Activated effector memory CD4-positive, alpha-beta T cell treated with Interleukin-2 at 50 U/mL for 16 hours (primary cell): Measurements from ENCODE around the gene ERGIC2.

Experiments
- DNase-seq: peaks from one replicate; pipeline ENCODE4 v3.0.0-alpha.2; 2020

Gene ERGIC2

DNA sequence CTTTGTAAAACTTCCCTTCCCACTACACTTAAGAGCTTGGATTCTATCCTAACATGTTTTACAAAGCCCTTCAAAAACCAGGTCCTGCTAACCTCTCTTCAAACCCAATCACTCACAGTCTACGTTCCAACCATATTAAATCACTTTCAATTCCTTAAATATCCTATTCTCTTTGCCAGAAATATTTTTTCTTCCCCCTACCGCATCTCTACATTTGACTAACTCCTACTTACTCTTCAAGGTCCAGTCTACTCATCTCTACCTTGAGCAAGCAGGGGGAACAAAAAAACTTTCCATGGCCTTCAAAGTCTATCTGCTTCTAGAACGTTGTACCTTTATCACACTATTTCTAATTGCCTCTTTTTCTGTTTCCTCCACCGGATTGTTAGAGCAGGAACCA is 6.1 kb downstream of the ERGIC2 start:
- no peak for DNase-seq

DNA sequence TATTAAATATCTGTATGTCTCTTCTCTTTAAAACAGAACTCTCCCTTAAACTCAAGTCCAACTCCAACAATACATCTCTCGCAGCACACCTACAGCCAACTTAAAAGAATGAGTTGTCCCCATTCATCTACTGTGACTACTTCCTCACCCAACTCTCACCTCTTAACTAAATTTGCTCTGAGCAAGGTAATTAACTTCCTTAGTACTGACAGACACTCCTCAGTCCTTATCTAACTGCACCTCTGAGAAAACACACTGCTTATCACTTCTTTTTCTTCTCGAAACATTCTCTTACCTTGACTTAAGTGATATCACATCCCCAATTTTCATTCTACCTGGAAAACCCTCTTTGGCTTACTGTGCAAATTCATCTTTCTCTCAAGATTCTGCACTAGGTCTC is 7.0 kb downstream of the ERGIC2 start:
- no peak for DNase-seq

DNA sequence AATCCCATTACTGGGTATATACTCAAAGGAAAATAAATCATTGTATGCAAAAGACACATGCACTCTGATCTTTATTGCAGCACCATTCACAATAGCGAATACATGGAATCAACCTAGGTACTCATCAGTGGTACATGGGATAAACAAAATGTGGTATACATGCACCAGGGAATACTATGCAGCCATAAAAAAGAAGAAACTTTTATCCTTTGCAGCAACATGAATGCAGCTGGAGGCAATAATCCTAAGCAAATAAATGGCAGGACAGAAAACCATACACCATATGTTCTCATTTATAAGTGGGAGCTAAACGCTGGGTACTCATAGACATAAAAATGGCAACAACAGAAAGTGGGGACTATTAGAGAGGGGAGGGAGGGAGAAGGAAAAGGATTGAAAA is 15.9 kb downstream of the ERGIC2 start:
- DNase-seq = no peak

DNA sequence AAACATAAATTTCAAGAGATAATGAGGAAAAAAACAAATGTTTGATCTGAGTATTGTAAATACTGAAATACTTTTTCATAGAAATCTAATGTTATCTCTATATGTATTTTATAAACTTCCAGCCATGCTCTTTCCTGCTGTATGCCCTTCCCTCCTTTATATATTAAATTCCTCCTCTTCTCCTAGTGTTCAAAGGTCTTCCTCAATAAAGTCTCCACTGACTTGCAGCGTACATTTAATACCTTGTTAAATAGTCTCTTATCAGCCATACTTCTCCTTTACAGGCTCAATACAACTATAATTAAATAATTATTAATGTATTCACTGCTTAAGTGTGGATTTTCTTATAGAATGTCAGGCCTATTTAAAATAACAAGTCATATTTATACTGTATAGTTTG is 26.0 kb downstream of the ERGIC2 start:
- no peak for DNase-seq

DNA sequence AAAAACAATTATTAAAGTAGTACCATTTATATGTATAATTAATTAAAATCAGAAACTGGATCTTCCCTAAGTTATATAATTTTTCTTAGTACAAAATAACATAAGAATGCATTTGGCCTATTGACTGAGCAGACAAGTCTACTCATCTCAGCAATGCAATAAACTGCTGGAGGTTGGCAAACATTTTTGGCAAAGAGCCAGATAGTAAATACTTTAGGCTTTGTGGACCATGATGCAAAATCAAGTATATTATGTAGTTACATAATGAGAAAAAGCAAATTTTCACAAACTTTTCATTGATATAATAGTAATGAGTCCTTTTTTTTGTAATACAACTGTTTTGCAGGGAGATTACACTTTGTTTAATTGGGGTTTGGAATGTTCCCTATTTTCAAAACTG is 30.9 kb downstream of the ERGIC2 start:
- DNase-seq = no peak

GRCh38 chr12:29346769-29347421 is 34.1 kb downstream of the ERGIC2 start:
- DNase-seq = no peak

- DNase-seq = no peak
Measured at GRCh38 chr12:29343022-29343799, 37.8 kb downstream of the ERGIC2 start.

DNA sequence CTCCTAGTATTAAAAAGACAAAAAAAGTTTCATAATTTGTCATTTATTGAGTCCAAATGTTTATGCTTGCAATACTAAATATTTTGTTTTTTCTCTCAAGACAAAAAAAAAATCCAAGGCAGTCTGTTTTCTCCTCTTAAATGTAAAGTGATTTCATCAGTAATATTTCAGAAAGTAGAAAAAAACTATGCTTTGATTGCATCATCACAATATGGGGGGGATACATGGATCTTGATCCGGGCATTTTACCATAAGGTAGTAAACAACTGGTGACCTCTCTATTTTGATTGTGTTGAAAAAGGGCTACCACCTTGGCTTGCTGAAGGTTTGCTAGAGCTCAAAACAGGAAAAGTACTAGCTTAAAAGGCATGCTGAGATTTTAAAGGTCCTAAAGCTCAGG is 43.6 kb downstream of the ERGIC2 start:
- no peak for DNase-seq

GRCh38 chr12:29334937-29335336 is 46.0 kb downstream of the ERGIC2 start:
- no peak for DNase-seq

- no peak for DNase-seq
Measured at GRCh38 chr12:29333178-29333577, 47.8 kb downstream of the ERGIC2 start.

DNA sequence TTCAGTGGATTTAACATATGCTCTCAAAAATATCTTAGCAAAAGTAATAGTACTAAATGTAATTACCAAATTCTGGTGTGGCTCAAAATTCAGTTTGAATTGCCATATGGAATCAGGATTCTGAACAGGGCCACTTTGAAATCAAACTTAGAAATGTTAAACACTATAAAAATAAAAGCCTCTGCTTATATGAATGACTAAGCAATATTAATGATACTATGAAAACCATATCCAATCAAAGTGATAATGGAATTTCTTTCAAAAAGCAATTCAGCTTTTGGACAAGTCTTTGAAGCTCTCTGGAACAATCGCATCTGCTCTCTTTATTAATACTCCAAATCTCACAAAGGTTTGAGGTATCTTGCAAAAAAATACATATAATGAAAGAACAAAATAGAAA is 51.6 kb downstream of the ERGIC2 start:
- no peak for DNase-seq

DNA sequence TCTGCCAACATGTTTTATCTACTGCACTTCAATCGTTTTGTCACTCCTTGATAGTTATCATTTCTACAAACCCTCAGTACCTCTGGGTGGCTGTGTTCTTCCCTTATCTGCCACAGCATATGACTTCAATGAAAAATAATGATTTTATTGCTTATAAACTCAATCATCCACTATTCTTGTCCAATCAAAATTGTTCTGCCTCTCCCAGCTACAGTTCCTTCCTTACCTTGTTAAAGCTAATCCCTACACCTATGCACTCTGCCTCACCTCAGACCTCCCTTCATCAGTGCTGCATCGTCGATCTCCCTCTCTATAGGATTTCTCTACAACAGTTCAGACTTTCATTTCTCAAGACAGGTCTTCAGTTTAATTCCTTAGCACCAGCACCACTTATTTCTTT is 58.8 kb downstream of the ERGIC2 start:
- no peak for DNase-seq

DNA sequence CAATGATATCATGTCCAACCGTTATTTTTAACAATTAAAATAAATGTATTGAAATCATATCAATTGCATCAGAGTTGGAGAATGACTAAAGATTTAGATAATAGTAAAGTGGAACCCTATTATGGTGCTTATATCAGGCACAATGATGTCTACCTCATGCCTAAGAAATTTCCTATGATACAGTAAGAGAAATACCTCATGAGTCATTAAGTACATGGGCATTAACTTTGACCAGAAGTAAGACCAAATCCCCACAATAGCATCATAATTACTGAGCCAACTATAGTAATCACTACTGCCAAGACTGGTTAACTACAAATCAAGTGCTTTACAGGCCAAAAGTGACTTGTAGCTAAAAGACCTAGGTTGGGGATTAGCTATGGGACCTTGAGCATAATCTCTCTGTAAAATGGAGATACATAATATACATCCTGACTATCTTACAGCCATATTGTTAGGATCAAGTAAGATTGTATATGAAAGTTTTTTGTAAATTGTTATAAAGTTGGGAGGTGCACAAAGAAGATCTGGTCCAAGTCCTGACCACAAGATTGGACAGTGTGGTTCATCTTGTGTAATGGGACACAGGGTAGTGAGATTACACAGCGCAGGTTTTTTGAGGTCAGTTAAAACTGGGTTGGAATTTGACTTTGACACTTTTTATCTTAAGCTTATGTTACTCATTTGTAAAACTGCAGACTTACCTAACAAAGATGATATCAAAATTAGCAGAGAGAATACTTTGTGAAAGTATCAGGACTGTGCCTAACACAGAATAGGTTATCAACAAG is 60.5 kb downstream of the ERGIC2 start:
- DNase-seq = no peak

- peak; percentile 10 for DNase-seq
Measured at GRCh38 chr12:29317556-29318363, 63.2 kb downstream of the ERGIC2 start.

GRCh38 chr12:29316752-29317151 is 64.2 kb downstream of the ERGIC2 start:
- DNase-seq = no peak

GRCh38 chr12:29314416-29314815 is 66.6 kb downstream of the ERGIC2 start:
- no peak for DNase-seq

DNA sequence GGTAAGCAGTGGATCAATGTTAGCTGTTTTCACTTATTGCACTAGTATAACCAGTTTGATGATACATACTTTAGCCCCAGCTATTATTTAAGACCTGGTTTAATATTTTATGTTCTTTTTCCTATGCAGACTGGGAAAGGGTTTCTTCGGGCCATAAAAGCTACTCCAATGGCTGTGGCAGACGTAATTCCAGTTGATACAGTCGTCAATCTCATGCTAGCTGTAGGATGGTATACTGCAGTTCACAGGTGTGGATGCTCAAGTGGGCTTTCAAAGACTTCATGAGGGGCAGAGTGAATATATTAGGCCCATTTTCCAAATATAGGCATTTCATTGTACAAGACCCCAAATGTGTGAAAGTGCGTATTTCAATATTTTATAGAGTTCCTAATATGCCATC is 70.1 kb downstream of the ERGIC2 start:
- no peak for DNase-seq

- DNase-seq = no peak
Measured at GRCh38 chr12:29309320-29309902, 71.6 kb downstream of the ERGIC2 start.

GRCh38 chr12:29306682-29307081 is 74.3 kb downstream of the ERGIC2 start:
- DNase-seq = no peak

- DNase-seq = no peak
Measured at GRCh38 chr12:29306266-29306665, 74.7 kb downstream of the ERGIC2 start.

GRCh38 chr12:29304388-29304787 is 76.6 kb downstream of the ERGIC2 start:
- DNase-seq = no peak

GRCh38 chr12:29301114-29301513 is 79.9 kb downstream of the ERGIC2 start:
- no peak for DNase-seq

DNA sequence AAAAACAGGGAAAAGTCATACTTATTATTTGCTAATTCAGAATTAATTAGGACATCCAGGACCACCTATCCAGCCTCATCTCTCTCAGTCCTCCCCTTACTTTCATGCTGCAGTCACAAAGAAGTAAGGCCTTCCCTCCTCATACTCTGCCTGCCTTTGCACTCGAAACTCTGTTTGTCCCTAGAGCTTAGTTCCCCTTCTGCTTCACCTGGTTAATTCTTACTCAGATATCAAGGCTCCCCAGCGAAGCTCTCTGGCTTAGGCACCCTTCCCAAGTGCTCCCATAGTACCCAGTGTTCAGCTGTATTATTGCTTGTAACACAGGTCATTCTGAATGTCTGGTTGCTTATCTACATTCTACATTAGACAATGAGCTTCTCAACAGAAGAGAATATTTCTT is 81.3 kb downstream of the ERGIC2 start:
- no peak for DNase-seq
